ENCODE data around the gene CRAMP1.
"Not testable (repeated sequence)": the region's sequence is repeated elsewhere in the genome, so short reads cannot be mapped to it uniquely, and the experiment has no call there.

The CRAMP1 gene

DNA sequence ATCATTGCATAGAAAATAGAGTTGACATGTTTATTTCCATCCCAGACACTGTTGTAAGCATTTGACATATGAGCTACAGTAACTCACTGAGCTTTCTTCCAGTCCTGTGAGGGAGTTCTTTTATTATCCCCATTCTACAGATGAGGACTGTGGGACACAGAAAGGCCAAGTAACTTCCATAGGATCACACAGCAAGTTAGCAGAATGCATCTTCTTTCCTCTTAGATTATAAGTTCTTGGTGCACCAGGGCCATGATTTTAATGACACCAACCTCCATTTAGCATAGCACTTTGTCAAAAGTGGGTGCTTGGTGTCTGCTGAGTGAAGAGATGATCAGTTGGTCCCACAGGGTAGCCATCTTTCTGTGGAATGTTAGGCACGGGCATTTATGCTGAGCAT is 78.7 kb downstream of the CRAMP1 start:
- DNase-seq, result no peak

DNA sequence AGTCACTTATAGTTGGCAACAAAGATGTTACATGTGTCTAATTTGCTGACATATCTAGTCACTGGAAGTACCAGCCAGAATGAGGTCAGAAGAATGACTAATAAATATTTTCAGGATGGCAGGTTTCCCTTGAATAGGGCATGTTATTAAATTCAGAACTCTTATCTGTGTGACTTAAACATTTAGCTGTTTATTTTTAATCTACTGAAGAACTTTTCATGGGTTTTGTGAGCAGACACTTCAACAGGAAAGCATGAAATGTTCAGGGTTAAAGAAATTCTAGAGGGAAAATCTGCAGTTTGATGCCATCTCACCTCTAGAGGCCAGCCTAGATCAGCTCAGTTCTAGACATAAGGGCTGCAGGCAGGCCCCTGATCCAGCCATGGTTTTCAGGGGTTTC is 79.1 kb downstream of the CRAMP1 start:
- DNase-seq, result no peak

DNA sequence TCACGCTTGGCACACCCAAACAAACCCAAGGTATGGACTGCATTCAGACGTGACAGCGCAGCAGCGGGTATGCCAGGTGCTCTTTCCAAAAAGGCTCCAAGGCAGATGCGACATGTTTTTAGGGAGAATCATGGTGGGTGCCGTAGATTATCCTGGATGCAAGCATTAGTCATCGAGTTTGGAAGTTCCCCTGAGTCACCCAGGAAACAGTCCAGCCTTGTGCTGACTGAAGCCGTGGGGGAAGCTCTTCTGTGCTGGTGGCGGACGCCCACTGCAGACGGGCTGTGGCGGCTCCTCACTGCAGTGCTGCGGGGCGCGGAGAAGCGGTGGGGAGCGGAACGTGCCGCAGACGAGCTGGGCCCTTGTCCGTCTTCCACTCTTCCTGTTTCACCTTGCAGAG is 79.8 kb downstream of the CRAMP1 start:
- no peak for DNase-seq

- DNase-seq, result no peak
Measured at GRCh38 chr16:1696863-1697262, 84.7 kb downstream of the CRAMP1 start.

DNA sequence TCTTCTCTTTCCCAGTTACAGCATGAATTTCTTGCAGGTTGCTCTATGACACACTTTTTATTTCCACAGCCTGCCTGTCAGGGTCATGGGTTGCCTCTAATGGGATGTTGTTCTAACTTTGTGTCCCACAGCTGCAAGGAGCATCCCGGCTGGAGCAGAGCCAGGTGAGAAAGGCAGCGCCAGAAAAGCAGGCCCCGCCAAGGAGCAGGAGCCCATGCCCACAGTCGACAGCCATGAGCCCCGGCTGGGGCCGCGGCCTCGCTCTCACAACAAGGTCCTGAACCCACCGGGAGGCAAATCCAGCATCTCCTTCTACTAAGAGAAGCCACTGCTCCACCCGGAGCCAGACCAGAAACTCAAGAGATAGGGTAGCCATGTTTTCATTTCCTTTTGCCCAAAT is 86.5 kb downstream of the CRAMP1 start:
- DNase-seq, result no peak

GRCh38 chr16:1700246-1700645 is 88.1 kb downstream of the CRAMP1 start:
- DNase-seq, result no peak

GRCh38 chr16:1701216-1701878 is 89.2 kb downstream of the CRAMP1 start:
- no peak for DNase-seq

DNA sequence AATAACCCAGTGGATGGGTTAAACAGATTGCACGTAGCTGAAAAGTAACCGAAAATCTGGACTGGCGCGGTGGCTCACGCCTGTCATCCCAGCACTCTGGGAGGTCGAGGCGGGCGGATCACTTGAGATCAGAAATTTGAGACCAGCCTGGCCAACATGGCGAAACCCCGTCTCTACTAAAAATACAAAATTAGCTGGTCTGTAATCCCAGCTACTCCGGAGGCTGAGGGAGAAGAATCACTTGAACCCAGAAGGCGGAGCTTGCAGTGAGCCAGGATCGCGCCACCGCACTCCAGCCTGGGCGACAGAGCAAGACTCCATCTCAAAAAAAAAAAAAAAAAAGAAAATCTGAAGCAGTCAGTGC is 93.1 kb downstream of the CRAMP1 start:
- not testable (repeated sequence) for DNase-seq

DNA sequence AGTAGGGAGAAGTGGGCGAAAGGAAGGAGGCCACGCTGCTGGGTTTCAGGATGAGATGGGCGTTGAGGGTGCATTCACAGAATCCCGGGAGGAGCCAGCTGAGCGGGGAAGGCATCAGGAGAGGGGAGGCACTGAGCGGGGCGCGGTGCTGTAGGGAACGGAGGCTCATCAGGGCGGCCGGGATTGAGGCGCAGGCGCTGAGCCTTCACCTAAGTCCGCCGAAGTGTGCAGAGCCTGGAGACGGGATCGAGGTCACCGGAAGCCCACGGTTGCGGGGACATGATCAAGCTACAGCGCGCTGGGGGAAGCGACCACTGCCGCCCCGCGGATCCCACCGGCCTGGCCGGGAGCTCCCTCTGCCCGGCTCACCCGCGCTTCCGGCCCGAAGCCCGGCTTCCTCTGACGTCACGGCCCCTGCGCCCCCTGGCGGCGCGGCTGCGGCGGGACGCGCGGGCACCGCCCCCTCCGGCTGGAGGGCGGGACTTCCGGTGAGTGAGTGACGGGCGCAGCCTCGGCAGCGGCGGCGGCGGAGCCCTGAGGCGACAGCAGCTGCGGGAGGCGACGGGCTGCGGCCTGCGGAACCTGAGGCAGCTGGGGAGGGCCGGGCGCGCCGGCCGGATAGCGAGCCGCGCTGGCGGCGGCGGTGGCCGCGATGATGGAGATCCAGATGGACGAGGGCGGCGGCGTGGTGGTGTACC is 93.7 kb downstream of the CRAMP1 start, which contains the start of gene MAPK8IP3:
MAPK8IP3 (plus strand) TSS at position 508 of the 698 bp plus-strand sequence; CDS start at position 653, 145 bp downstream.
- DNase-seq, result peak; percentile 92 to 95

DNA sequence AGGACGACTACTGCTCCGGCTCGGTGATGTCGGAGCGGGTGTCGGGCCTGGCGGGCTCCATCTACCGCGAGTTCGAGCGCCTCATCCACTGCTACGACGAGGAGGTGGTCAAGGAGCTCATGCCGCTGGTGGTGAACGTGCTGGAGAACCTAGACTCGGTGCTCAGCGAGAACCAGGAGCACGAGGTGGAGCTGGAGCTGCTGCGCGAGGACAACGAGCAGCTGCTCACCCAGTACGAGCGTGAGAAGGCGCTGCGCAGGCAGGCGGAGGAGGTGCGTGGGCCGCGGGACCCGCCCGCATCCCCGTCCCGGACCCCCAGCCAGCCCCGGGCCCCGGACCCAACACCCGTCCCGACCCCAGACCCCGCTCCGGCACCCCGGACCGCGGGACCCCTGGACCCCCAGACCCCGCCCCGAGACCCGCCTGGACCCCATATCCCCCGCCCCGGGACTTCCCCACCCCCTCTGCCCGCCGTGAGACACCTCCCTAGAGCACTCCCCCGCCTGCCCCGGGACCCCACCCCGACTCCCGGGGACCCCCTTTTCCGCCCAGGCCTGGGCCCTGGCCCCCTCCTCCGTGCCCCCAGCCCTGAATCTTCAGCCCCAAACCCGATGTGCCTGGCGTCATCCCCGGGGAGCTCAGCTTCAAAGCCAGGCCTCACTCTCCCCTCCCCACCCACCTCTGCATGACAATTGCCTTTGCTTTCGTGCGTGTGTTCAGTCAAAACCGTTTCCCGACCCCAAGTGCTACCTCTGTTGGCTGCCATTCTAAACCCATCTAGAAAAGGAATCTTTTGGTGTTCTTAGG is 94.4 kb downstream of the CRAMP1 start:
- peak; percentile 27 to 41 for DNase-seq

- DNase-seq, result no peak
Measured at GRCh38 chr16:1707193-1707790, 95.1 kb downstream of the CRAMP1 start.

GRCh38 chr16:1708083-1708767 is 96.1 kb downstream of the CRAMP1 start:
- no peak for DNase-seq

- no peak for DNase-seq
Measured at GRCh38 chr16:1708768-1709180, 96.6 kb downstream of the CRAMP1 start.

- DNase-seq, result no peak
Measured at GRCh38 chr16:1709356-1709755, 97.2 kb downstream of the CRAMP1 start.

- no peak for DNase-seq
Measured at GRCh38 chr16:1710811-1711507, 98.8 kb downstream of the CRAMP1 start.

DNA sequence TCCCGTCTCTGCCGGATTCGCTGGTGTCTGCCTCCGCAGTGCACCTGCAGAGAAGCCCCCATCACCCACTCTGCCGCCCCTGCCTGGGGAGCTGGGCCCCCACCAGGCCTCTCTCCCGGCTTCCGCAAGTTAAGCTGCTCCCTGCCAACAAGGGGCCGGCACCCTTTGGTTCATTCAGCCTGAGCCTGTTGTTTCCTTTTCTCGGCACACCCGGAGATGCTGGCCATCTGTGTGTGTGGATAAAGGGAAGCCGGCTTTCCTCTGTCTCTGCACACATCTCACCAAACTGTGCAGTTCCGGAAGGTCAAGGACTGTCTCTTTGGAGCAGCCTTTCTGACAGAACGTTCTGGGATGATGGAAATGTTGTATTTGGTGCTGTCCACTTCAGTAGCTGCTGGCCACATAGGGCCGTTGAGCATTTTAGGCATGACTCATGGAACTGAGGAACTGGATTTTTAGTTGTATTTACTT is 100.7 kb downstream of the CRAMP1 start:
- DNase-seq, result no peak

DNA sequence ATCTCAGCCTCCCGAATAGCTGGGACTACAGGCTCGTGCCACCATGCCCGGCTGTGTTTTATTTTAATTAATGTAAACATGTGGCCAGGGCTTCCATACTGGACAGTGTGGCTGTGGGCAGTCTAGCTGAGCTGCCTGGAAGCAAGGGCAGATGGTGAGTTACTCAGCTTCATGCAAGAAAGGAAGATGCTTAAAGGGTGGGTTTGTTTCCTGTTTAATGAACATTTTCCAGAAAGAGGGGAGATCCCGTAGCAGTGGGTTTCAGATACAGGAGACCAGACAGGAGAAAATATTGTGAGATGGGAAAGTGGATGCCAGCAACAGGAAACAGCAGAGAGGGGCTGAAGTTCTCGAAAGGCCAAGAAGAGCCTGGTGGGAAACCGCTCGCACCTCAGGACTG is 101.2 kb downstream of the CRAMP1 start:
- DNase-seq, result no peak

DNA sequence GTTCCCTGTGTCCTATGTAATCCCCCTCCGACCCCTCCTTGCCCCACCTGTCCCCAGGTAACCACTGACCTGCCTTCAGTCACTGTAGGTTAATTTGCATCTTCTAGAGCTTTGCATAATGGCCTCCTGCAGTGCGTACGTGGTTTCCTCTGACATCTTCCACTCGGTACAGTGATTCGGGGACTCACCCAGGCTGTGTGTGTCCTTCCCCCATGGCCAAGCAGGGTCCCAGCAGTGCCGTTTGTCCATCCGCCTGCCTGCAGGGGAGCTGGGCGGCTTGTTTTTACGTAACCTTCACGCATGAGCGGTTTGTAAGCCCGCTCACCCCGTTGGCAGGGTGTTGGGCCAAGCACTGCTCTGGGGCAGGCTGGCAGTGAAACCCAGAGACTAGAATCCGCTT is 101.8 kb downstream of the CRAMP1 start:
- peak in 1 of 2 donors; percentile 78 for DNase-seq

DNA sequence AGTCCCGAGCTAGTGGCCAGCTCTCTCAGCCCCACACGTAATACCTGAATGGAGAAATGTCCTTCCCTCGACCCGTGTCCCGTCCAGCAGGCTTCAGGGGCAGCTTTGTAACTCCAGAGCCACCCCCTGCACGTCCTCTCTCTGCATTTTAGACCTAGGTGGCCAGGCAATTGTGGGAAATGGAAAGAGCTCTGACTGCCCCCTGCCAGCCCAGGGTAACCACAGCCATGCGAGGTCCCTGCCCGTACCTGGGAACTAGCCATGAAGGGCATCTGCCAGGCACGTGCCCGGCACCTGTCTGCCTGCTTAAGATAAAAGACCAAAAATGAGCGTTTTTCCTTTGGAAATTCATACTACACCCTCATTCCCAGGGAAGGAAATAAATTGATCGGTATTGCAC is 103.1 kb downstream of the CRAMP1 start:
- DNase-seq, result no peak

GRCh38 chr16:1718236-1718635 is 106.1 kb downstream of the CRAMP1 start:
- DNase-seq, result not testable (repeated sequence)

- DNase-seq, result peak in 1 of 2 donors; percentile 36
Measured at GRCh38 chr16:1719559-1720229, 107.5 kb downstream of the CRAMP1 start.
